Measurements from ENCODE around the gene ZSCAN20.

The ZSCAN20 gene

GRCh38 chr1:33472269-33472980, at the start of gene ZSCAN20:
ZSCAN20 (plus strand) TSS chr1:33472645; CDS start chr1:33479289, 6,644 bp downstream.
- Histone ChIP-seq H3K36me3 (ENCODE audit: insufficient read depth, low read length) (no peaks in the 10 kb centered on the region), H3K9ac (ENCODE audit: low read depth, low read length) (peak within 1 kb of the TSS; percentile 65), H3K79me2 (ENCODE audit: insufficient read depth, low read length) (peaks cover 8% of the 10 kb centered on the region; the same call in 1 of the 2 replicates), H4K20me1 (ENCODE audit: insufficient read depth, low read length) (no peaks in the 10 kb centered on the region), H3K27ac (ENCODE audit: low read length) (peak within 1 kb of the TSS; percentile 72), H3K4me3 (ENCODE audit: low read depth in 1 of 2, low read length in 2 of 2) (peak within 1 kb of the TSS; percentile 59 to 69; a peak in 3 of 4 replicates), H2AFZ (ENCODE audit: low read depth, low read length) (peak within 1 kb of the TSS; percentile 79), H3K4me1 (ENCODE audit: insufficient read depth, low read length) (peaks cover 33% of the 10 kb centered on the region), H3K4me2 (ENCODE audit: insufficient read depth, low read length) (peak within 1 kb of the TSS; percentile 90), H3K27me3 (ENCODE audit: insufficient read depth, low read length, poor library complexity) (no peaks in the 10 kb centered on the region), H3K9me3 (ENCODE audit: insufficient read depth, low read length, severe bottlenecking) (no peaks in the 10 kb centered on the region)
- ATAC-seq (ENCODE audit: insufficient read depth, low read depth) = peak; percentile 95
- DNase-seq = peak; percentile 98
- TF ChIP-seq CTCF (IDR thresholded peaks at IDR 0.05; ENCODE audit: borderline replicate concordance, extremely low read depth, low read length, poor library complexity, severe bottlenecking) (no peak), EZH2 (IDR thresholded peaks at IDR 0.05; ENCODE audit: borderline replicate concordance, low read depth, low read length, severe bottlenecking) (no peak)

- H3K4me1 ChIP-seq (ENCODE audit: insufficient read depth, low read length) = no peaks in the 10 kb centered on the region
- H3K4me2 ChIP-seq (ENCODE audit: insufficient read depth, low read length) = no peak overlapping the region
- DNase-seq = no peak
- ATAC-seq (ENCODE audit: insufficient read depth, low read depth) = no peak
- TF ChIP-seq EZH2 (IDR thresholded peaks at IDR 0.05; ENCODE audit: borderline replicate concordance, low read depth, low read length, severe bottlenecking) = no peak
- no peak for TF ChIP-seq CTCF (IDR thresholded peaks at IDR 0.05; ENCODE audit: borderline replicate concordance, extremely low read depth, low read length, poor library complexity, severe bottlenecking)
- no peak overlapping the region for H3K4me3 ChIP-seq (ENCODE audit: low read depth in 1 of 2, low read length in 2 of 2)
- no peaks in the 10 kb centered on the region for H4K20me1 ChIP-seq (ENCODE audit: insufficient read depth, low read length)
- H3K27me3 ChIP-seq (ENCODE audit: insufficient read depth, low read length, poor library complexity) = peaks cover 47% of the 10 kb centered on the region
- no peaks in the 10 kb centered on the region for H3K79me2 ChIP-seq (ENCODE audit: insufficient read depth, low read length)
- no peak overlapping the region for H3K27ac ChIP-seq (ENCODE audit: low read length)
- H3K9me3 ChIP-seq (ENCODE audit: insufficient read depth, low read length, severe bottlenecking) = no peaks in the 10 kb centered on the region
- no peaks in the 10 kb centered on the region for H3K36me3 ChIP-seq (ENCODE audit: insufficient read depth, low read length)
- H3K9ac ChIP-seq (ENCODE audit: low read depth, low read length) = no peak overlapping the region
- no peak overlapping the region for H2AFZ ChIP-seq (ENCODE audit: low read depth, low read length)
Observed at GRCh38 chr1:33424205-33424604, 48.2 kb upstream of the ZSCAN20 start.

GRCh38 chr1:33424610-33425009, 47.8 kb upstream of the ZSCAN20 start:
- no peak for TF ChIP-seq EZH2 (IDR thresholded peaks at IDR 0.05; ENCODE audit: borderline replicate concordance, low read depth, low read length, severe bottlenecking)
- no peak for TF ChIP-seq CTCF (IDR thresholded peaks at IDR 0.05; ENCODE audit: borderline replicate concordance, extremely low read depth, low read length, poor library complexity, severe bottlenecking)
- no peaks in the 10 kb centered on the region for H3K9me3 ChIP-seq (ENCODE audit: insufficient read depth, low read length, severe bottlenecking)
- H4K20me1 ChIP-seq (ENCODE audit: insufficient read depth, low read length) = no peaks in the 10 kb centered on the region
- DNase-seq = no peak
- no peaks in the 10 kb centered on the region for H3K36me3 ChIP-seq (ENCODE audit: insufficient read depth, low read length)
- H2AFZ ChIP-seq (ENCODE audit: low read depth, low read length) = no peak overlapping the region
- H3K27ac ChIP-seq (ENCODE audit: low read length) = no peak overlapping the region
- no peak overlapping the region for H3K4me2 ChIP-seq (ENCODE audit: insufficient read depth, low read length)
- no peak for ATAC-seq (ENCODE audit: insufficient read depth, low read depth)
- no peak overlapping the region for H3K9ac ChIP-seq (ENCODE audit: low read depth, low read length)
- H3K4me3 ChIP-seq (ENCODE audit: low read depth in 1 of 2, low read length in 2 of 2) = no peak overlapping the region
- peaks cover 47% of the 10 kb centered on the region for H3K27me3 ChIP-seq (ENCODE audit: insufficient read depth, low read length, poor library complexity)
- no peaks in the 10 kb centered on the region for H3K79me2 ChIP-seq (ENCODE audit: insufficient read depth, low read length)
- no peaks in the 10 kb centered on the region for H3K4me1 ChIP-seq (ENCODE audit: insufficient read depth, low read length)

Measured in DND-41 (cell line).